VCaP (cell line): ENCODE data around the gene NDUFS7.
A peak's percentile ranks its signal among the peaks of the same experiment; 100 is the strongest.

Experiments
- H3K27ac ChIP-seq: fragments of 450-650 bp; 2 replicates; pipeline ENCODE4 v1.5.1; 2017
- CTCF ChIP-seq: fragments of 450-650 bp; conservative IDR thresholded peaks from 2 replicates; pipeline ENCODE4 v1.5.1; 2017; ENCODE audit warnings: mild to moderate bottlenecking, moderate library complexity

NDUFS7 gene

DNA sequence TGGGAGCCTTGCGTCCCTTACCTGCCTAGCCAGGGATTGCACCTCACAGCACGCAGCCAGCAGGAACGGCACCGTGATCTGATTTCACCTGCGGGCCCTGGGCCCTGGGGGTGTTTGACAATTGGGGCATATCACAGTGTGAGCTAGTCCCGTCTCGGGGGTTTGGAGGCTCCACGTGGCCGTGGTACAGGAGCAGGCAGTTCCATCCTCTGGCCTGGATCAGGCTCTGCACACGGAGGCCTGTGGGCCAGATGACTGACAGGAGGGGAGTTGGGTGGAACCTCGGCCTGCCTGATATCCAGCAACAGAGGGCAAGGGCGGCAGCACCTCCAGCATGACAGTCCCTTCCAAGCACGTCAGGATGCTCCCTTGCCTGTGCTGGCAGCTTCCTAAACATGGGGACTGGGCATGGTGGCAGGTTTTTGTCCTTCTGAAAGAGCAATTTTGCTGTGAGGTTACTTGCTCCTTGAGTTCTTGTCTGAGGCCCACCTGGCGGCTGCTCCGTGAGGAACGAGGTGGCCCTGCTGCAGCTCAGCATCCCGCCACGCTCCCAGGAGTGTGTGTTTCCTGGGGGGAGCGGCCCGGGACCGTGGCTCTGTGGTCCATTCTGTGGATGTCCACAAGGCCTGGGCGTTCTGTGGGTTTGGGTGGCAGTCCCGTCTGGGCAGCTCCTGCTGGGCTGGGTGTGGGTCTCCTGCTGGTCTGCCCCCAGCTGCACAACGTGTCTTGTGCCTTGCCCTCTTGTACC is 48.2 kb downstream of the NDUFS7 start:
- H3K27ac ChIP-seq = no peak overlapping the region
- TF ChIP-seq CTCF = no peak

DNA sequence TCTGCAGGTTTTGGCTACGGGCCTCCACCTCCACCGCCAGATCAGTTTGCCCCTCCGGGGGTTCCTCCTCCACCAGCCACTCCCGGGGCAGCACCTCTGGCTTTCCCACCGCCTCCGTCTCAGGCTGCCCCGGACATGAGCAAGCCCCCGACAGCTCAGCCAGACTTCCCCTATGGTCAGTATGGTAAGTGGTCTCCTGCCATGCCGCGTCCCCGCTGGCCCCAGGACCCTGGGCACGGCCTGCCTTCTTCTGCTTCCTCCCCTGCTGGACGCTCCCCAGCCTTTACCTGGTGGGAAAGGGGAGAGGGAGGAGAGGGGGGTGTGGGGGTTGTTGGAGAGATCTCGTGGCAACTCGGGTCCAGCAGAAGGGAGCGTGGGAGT is 48.8 kb downstream of the NDUFS7 start:
- no peak overlapping the region for H3K27ac ChIP-seq
- no peak for TF ChIP-seq CTCF

DNA sequence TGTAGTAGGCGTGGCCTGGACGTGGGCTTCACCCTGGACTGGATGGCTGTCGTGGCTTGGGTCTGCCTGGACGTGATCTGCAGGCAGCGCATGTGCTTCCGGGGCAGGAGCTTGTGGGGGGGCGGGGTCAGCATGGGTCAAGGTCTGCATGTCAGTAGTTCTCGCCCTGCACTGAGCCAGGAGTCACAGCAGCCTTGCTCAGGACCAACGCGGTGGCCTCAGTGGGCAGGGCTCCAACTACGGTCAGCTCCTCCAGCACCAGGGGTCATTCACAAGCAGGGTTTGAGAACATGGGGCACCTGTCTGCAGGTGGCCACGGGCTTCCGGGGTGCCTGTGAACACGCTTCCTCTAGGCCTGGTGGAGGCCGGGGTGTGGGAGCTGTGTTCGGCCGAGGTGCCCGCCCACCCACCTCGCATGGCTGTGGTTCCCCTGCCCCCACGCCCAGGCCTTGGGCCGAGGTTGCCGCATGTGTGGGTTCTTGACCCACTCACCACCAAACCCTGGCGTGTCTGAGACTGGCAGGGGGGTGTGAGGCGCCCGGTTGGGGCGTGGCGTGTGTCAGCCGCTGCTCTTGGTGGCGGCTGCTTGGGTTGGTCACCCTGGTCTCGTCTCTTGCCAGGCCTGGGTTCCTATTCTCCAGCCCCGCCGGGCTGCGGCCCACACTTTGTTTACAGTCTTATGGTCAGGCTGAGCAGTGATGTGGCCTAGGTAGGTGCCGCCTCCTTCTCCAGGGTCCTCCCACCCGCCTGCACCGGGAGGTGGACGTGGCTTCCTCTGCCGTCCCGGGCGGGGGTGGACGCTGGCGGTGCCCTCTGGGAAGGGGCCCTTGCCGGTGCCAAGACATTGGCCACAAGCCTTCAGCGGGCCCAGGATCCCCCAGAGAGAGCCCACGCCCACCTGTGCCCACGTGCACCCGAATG is 49.7 kb downstream of the NDUFS7 start:
- TF ChIP-seq CTCF = no peak
- H3K27ac ChIP-seq = no peak overlapping the region

GRCh38 chr19:1434040-1434366 is 50.3 kb downstream of the NDUFS7 start:
- TF ChIP-seq CTCF = no peak
- no peak overlapping the region for H3K27ac ChIP-seq

DNA sequence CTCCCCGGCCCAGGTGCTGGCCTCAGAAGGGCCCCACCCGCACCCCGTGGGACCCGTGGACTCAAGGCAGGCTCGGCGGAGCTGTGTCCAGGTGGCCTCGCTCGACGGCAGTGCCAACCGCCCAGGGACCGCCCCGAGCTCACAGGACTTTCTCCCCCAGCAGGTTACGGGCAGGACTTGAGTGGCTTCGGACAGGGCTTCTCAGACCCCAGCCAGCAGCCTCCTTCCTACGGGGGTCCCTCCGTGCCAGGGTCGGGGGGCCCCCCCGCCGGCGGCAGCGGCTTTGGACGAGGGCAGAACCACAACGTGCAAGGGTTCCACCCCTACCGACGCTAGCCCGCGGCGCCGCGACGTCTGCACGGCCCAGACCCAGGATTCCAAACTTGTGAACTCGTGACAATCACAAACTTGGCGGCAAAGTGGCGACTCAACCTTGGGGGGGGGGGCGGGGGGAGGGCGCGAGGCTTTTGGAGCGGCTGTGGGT is 50.9 kb downstream of the NDUFS7 start:
- TF ChIP-seq CTCF = no peak
- H3K27ac ChIP-seq = no peak overlapping the region

DNA sequence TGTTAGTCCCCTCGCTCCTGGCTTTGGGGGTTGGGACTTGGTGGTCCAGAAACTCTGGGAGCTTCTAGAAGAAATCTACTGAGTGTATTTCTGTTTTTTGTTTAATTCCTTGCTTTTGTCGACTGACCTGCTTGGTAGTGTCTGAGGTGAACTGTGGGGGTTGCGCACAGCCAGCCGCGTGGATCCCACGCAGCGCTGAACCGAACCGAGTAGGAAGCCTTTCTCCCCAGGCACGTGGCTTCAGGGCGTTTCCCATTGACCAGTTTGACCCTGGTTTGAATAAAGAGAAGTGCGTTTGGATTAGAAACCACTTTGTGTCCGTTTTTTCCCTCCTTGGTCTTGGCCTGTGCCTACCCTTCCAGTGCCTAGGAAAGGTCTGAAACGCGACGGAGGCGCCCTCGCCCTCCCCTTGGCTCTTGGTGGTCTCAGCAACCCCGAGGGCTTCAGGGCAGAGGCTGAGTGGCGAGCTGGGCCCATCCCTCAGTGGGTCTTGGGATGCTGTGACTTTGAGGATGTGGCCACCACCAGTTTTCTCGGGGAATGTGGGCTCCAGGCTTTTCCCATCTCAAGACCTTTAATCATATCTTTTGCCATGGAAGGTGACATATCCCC is 51.8 kb downstream of the NDUFS7 start:
- no peak for TF ChIP-seq CTCF
- H3K27ac ChIP-seq = no peak overlapping the region

DNA sequence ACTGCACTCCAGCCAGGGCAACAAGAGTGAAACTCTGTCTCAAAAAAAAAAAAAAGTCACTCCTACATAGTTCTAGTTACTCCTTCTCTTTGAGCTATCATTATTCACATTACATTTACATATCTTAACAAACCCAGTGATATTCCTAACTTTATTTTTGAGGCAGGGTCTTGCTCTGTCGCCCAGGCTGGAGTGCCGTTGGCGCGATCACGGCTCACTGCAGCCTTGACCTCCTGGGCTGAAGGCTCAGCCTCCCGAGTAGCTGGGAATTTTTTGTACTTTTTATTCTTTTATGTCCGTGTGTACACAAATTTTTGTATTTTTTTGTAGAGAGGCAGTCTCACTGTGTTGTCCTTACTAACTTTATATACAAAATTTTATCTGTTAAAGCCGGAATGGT is 53.9 kb downstream of the NDUFS7 start:
- H3K27ac ChIP-seq = peak overlapping the region; percentile 89
- no peak for TF ChIP-seq CTCF
